Measurements from ENCODE around the gene SLC6A3. TPM values are rescaled to one million over a fixed set of nuclear protein-coding genes. Genes with fewer than 3 reads are reported as not detected.

The SLC6A3 gene
- total RNA-seq, 2 experiments from 2014 or later, result 0.07 to 0.23 TPM

DNA sequence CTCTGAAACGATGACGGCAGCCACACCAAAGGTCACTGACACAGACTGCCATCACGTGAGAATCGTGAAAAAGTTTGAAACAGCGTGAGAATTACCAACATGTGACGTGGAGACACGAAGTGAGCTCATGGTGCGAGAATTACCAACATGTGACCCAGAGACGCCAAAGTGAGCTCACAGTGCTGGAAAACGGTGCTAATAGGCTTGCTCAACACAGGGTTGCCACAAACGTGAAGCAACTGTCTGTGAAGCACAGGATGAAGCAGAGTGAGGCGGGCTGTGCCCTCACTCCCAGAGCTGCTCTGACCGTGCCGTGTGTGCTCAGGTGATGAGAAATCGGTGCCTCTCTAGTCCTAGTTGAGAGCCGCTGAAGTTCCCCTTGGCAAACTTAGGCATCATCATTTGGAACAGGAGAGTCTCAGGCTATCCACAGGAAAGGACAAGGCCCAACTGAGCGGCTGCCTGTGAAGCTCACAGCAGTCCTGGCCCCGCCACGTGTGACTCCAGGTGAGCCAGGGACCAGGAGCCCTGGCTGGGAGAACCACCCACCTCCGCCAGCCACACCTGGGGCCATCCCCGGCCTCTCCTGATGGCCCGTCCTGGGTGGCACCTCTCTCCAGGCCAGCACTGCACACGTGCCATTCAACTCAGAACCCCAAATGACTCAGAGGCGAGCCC, 29.8 kb upstream of the SLC6A3 start:
- H3K4me3 Mint-ChIP-seq, result no peak overlapping the region
- H3K9me3 Mint-ChIP-seq (ENCODE audit: low read depth), result no peaks in the 10 kb centered on the region
- no peaks in the 10 kb centered on the region for H3K4me1 Mint-ChIP-seq
- no peaks in the 10 kb centered on the region for H3K27me3 Mint-ChIP-seq
- peaks cover 23% of the 10 kb centered on the region for H3K36me3 Mint-ChIP-seq
- CTCF ChIA-PET, result interaction anchor here (0.7 to 1.1 kb wide), 3 partner anchors 168 to 170 kb away, joined by 3 to 6 read pairs (median 3); no protein-coding TSS in a partner anchor
- ATAC-seq (no peak), DNase-seq (no peak)
- no peak overlapping the region for H3K27ac Mint-ChIP-seq

DNA sequence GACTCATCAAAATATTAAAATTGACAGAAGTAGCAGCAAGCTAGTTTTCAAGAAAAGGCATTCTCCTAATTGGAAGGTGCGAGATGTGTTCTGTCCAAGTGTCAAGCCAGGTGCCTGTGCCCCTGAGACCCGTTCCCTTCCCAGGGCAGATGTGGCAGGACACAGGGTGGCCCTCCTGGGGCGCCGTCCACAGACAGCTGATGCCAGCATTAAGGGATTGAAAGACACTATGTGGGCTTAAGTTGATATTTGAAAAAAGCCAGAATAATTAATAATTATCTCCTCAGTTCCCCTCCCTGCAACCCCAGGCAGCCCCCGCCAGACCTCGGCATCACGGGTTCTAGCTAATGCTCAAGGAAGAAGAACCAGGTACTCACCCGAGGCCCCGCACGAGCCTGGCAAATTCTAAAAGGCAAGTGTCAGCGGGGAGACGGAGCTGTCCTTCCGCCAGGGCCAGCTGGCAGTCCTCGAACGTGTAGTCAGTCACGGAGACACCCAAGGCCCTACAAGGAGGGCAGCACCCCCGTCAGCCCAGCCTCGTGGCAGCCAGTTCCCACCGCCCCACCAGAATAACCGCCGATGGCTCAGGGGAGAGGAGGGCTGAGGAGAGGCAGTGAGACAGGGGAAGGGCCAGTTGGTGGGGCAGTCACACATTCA, 29.1 kb upstream of the SLC6A3 start:
- Mint-ChIP-seq H3K9me3 (ENCODE audit: low read depth) (no peaks in the 10 kb centered on the region), H3K4me3 (no peak overlapping the region), H3K27ac (no peak overlapping the region), H3K36me3 (peaks cover 23% of the 10 kb centered on the region), H3K27me3 (no peaks in the 10 kb centered on the region), H3K4me1 (no peaks in the 10 kb centered on the region)
- CTCF ChIA-PET, result interaction anchor here (0.7 to 1.0 kb wide), 2 partner anchors 169 to 170 kb away, joined by 3 to 6 read pairs; no protein-coding TSS in a partner anchor
- DNase-seq, result no peak
- ATAC-seq, result no peak

DNA sequence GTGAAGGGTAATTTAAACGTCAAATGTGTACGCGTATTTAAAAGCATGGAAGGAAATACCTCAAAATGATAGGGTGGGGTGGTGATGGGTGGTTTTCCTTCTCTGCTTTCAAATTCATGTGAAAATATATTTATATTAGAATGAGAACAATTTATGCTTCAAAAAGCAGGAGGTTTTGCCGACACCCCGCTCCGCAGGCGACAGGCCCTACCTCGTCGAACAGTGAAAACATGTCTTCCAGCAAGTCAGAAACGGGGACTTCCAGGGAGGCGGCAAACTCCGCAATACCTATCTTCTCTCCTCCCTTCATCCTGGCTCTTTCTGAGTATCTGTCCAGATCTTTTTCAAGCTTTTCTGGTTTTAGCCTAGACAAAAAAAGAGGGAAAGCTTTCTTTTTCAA, 28.5 kb upstream of the SLC6A3 start:
- no peaks in the 10 kb centered on the region for H3K27me3 Mint-ChIP-seq
- no peak for ATAC-seq
- CTCF ChIA-PET, result interaction anchor here (1.0 kb wide), 1 partner anchor 171 kb away, joined by 6 read pairs; no protein-coding TSS in a partner anchor

DNA sequence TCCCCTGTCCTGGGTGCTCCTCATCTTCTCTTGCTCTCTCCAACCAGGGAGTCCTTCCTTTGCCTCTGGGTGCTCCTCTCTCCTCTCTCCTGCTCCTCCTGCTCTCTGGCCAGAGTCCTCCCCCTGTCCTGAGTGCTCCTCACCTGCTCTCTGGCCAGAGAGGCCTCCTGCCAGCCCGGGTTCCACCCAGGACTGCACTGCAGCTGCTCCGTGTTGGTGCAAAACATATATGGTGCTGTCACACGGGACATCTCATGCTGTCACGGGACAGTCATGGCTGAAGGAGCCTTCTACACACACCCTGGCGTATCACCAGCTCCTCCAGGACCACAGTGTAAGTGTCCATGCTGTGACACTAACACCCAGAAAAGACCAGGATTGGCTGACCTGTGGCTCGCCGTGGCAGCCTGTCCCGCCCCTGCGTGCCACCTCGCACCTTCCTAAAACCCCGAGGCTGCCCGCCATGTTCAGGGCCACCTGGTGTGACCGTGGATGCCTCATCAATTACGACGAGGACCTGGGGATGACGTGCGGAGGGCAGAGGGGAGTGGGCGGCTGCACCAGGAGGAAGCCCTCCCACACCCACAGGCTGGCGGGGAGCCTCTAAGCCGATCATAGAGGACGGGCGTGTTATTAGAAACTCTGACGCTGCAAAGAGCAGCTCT, 27.9 kb upstream of the SLC6A3 start:
- DNase-seq, result no peak
- H3K27ac Mint-ChIP-seq, result no peak overlapping the region
- no peak for ATAC-seq
- H3K27me3 Mint-ChIP-seq, result no peaks in the 10 kb centered on the region
- H3K4me1 Mint-ChIP-seq, result no peaks in the 10 kb centered on the region
- peaks cover 24% of the 10 kb centered on the region for H3K36me3 Mint-ChIP-seq
- no peak overlapping the region for H3K4me3 Mint-ChIP-seq
- CTCF ChIA-PET, result no interaction called here
- H3K9me3 Mint-ChIP-seq (ENCODE audit: low read depth), result no peaks in the 10 kb centered on the region

More for the DNA sequence above, 28.5 kb upstream of the SLC6A3 start:
- no peak overlapping the region for H3K27ac Mint-ChIP-seq
- no peaks in the 10 kb centered on the region for H3K9me3 Mint-ChIP-seq (ENCODE audit: low read depth)
- no peaks in the 10 kb centered on the region for H3K4me1 Mint-ChIP-seq
- no peak for DNase-seq
- no peak overlapping the region for H3K4me3 Mint-ChIP-seq
- H3K36me3 Mint-ChIP-seq, result peaks cover 21% of the 10 kb centered on the region

DNA sequence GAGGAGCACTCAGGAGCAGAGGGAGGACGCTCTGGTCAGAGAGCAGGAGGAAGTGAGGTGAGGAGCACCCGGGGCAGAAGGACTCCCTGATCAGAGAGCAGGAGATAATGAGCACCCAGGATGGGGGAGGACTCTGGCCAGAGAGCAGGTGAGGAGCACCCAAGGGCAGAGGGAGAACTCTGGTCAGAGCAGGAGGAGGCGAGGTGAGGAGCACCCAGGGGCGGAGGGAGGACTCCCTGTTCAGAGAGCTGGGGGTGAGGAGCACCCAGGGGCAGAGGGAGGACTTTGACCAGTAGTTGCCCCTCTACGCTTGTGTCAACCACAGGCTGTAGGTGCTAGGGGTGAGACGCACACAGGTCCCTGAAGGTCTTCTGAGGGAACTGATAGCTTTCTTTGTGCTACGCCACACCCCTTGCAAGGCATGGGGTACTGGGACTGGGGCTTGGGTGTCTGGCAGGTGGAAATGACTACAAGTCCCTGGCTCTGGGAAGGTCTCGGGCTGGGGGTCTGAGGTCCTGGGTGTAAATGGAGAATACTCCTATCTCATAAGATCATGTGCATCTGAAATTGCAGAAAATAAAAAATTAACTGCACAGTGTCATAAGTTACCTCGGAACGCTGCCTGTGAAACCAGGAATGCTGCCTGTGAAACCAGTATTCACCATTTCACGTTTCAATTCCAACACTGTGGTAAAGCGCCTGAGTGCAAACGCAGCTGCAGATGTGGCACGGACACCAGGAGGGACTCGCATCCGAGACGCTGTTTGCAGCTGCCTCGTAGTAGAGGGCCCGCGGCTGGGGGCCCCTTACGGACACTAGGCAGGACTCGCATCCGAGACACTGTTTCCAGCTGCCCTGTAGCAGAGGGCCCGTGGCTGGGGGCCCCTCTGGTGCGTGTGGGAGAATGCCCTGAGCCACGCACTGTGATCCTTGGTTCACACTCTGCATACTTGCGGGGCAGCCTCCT, 27.0 kb upstream of the SLC6A3 start:
- no peak for DNase-seq
- Mint-ChIP-seq H3K4me1 (no peaks in the 10 kb centered on the region), H3K27ac (no peak overlapping the region), H3K27me3 (no peaks in the 10 kb centered on the region), H3K36me3 (peaks cover 23% of the 10 kb centered on the region), H3K4me3 (no peak overlapping the region), H3K9me3 (ENCODE audit: low read depth) (no peaks in the 10 kb centered on the region)
- no peak for ATAC-seq
- CTCF ChIA-PET, result no interaction called here

DNA sequence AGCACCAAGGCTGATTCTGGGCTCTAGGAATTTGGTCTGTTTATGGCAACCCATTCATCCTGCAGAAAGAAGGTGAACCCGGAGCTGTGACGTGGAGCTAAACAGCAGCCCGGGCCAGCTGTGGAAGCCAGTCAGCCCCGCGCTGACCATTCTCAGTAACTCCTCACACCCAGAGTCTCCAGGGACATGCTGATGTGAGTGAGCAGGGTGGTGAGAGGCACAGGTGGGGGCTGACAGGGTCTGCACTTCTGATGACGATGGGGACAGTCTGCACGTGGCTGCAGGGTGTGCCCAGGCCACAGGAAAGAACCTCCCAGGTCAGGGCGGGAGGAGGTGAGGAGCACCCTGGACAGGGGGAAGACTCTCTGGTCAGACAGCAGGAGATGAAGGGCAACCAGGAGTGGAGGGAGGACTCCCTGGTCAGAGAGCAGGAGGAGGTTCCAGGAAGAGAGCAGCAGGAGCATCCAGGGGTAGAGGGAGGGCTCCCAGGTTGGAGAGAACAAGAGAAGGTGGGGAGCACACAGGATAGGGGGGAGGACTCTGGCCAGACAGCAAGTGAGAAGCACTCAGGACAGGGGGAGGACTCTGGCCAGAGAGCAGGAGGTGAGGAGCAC, 26.1 kb upstream of the SLC6A3 start:
- Mint-ChIP-seq H3K36me3 (peaks cover 25% of the 10 kb centered on the region), H3K4me1 (no peaks in the 10 kb centered on the region), H3K4me3 (no peak overlapping the region), H3K27ac (no peak overlapping the region), H3K27me3 (no peaks in the 10 kb centered on the region), H3K9me3 (ENCODE audit: low read depth) (no peaks in the 10 kb centered on the region)
- DNase-seq (no peak), ATAC-seq (no peak)
- CTCF ChIA-PET, result no interaction called here

DNA sequence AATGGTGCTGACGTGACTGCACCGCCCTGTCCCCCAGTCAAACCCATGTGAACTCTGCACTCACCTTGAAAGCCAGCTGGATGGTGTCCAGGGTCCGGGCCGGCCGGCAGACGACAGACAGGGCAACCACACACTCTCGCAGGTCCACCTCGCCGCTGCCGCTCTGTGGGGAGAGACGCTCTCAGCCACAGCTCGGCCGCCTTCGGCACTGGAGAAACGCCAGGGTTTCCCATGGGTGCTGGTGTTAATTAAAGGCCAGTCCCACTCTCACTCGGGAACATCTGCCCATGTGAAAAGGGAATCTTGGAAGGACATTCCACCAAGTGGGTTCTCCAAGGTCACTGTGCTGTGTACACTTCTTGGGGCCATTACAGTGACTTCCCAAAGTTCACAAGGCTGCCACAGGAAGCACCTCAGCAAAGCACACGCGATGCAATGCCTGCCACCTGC, 25.5 kb upstream of the SLC6A3 start:
- H3K9me3 Mint-ChIP-seq (ENCODE audit: low read depth), result peaks cover 1% of the 10 kb centered on the region
- ATAC-seq, result no peak
- CTCF ChIA-PET, result interaction anchor here (0.7 to 1.2 kb wide), 2 partner anchors 91 to 173 kb away, joined by 3 read pairs; no protein-coding TSS in a partner anchor
- peaks cover 29% of the 10 kb centered on the region for H3K36me3 Mint-ChIP-seq
- no peaks in the 10 kb centered on the region for H3K27me3 Mint-ChIP-seq
- no peak for DNase-seq
- H3K4me3 Mint-ChIP-seq, result no peak overlapping the region
- no peak overlapping the region for H3K27ac Mint-ChIP-seq
- no peaks in the 10 kb centered on the region for H3K4me1 Mint-ChIP-seq

DNA sequence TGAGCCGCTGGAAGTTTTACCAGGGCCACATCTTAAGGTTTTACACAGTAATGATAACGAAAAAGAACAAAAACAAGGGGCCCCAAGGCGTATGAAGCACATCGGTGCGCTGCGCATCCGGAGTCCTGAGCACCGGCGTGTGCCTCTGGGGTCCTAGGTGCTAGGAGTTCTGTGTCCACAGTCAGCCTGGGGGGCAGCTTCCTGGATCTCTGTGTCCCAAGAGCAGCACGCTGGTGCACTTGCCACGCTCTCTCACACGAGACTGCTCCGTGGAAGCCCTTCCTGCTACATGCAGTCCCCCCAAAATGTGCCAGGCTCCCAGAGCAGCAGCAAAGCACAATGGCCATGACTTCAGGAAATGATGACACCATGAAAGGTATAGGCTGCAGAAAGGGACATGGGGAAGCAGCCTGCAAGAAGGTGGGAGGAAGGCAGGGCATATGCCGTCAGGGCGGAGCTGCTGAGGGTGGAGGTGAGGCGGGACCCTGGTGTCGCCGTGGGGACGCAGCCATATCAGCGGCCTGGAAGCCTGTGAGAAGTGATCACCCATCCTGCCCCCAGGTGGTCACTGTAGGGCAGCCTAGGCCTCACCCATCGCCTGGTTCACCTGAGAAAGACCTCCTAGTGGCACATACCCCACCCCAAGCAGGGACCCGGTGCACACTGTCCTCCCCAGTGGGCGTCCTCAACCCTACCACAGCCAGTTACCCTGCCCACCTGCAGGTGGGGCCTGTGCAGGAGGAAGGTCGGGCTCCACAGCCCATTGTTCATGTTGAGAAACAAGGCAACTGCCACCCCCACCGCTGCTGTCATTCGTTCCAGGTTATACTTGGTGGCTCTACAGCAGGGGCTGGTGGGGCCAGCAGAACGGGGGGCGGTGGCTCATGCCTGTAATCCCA, 23.6 kb upstream of the SLC6A3 start:
- H3K4me3 Mint-ChIP-seq, result no peak overlapping the region
- no peaks in the 10 kb centered on the region for H3K4me1 Mint-ChIP-seq
- H3K27ac Mint-ChIP-seq, result no peak overlapping the region
- CTCF ChIA-PET, result no interaction called here
- H3K36me3 Mint-ChIP-seq, result peaks cover 45% of the 10 kb centered on the region
- peaks cover 11% of the 10 kb centered on the region for H3K9me3 Mint-ChIP-seq (ENCODE audit: low read depth)
- DNase-seq (no peak), ATAC-seq (no peak)
- H3K27me3 Mint-ChIP-seq, result no peaks in the 10 kb centered on the region

DNA sequence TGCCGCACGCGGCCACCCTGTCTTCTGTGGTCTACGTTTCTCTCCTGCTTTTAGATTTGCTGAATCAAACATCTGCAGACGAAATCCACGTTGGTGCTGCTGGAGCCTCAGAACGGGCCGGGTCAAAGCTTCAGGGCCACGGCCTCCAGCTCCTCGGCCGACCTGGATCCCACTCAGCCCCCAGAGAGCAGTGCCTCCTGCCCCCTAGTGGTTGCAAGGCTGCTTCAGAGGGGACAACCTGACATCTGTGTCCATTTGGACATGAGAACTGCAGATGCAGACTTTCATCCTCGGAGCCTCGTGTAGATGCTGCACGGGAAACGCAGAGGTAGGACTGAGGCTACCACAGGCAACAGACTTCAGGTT, 23.0 kb upstream of the SLC6A3 start:
- ATAC-seq, result no peak
- no peaks in the 10 kb centered on the region for H3K4me1 Mint-ChIP-seq
- H3K27me3 Mint-ChIP-seq, result no peaks in the 10 kb centered on the region
- peaks cover 11% of the 10 kb centered on the region for H3K9me3 Mint-ChIP-seq (ENCODE audit: low read depth)
- no peak overlapping the region for H3K27ac Mint-ChIP-seq
- DNase-seq, result no peak
- peaks cover 49% of the 10 kb centered on the region for H3K36me3 Mint-ChIP-seq
- CTCF ChIA-PET, result no interaction called here
- no peak overlapping the region for H3K4me3 Mint-ChIP-seq

DNA sequence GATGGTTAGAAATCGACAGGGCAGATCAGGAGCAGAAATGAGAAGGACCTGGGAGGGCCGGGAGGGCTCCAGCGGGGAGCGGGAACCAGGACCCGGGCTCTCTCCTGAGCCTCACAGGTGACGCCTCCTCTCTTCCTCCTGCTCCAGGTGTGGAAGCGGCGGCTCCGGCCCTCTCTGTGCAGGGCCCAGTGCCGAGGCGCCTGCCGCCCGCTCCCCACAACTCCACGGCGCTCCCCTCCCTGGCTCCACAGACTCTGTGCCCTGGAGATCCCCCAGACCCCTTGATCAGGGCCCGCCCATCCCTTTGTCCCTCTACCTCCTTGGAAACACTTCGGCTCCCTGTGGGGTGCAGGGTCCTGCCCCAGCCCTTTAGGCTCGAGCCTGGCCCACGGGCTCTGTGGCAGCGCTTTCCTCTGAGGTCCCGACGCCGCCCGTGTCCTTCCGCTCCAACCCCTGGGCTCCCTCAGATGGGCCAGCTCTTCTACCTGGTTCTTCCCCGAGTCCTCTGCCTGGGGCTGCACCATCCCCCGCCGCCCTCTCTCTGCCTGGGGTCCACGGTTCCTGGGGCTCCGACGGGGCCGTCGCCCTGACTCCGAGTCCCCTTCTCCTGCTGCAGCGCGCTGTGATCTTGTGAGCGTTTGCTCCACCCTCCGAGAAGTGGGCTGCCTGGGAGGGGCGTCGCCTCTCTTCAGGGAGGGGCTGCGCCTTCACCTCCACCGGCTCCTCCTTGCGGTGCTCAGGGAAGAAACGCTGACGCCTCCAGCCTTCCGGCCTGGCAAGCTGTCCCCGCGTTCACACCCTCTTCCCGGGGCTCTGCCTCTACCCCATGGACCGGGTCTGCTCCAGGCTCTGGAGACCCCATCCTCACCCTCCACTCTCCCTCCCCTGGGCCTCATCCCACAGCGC, 22.4 kb upstream of the SLC6A3 start:
- no peaks in the 10 kb centered on the region for H3K27me3 Mint-ChIP-seq
- no peak overlapping the region for H3K4me3 Mint-ChIP-seq
- ATAC-seq (no peak), DNase-seq (no peak)
- no peaks in the 10 kb centered on the region for H3K4me1 Mint-ChIP-seq
- peaks cover 51% of the 10 kb centered on the region for H3K36me3 Mint-ChIP-seq
- no peak overlapping the region for H3K27ac Mint-ChIP-seq
- CTCF ChIA-PET, result no interaction called here
- peaks cover 11% of the 10 kb centered on the region for H3K9me3 Mint-ChIP-seq (ENCODE audit: low read depth)

DNA sequence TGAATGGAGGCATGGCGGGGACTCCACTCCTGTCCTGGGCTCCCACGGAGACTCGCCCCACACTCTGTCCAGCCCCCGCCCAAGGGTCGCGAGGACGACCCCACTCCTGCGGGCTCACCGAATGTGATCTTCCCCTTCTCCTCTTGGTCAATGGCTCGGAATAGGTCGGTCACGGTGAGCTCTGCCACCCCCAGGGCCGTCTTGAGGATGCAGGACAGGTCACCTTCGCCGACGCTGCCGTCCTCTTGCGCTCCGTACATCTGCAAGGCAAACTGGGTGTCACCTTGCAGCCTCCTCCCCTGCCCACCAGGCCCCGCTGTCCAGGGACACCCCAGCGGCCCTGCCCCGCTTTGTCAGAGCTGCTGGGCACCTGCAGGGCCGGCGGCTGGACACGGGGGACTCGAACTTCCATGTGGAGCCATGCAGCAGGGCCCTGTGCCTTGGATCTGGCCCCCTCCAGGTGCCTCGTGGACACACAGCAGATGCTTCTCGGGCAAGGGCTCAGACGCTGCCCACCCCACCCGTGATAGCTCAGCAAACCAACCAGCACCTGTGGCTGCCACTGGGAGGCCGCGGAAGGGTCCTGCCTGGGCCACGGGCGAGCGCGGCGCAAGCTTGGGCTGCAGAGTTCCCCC, 21.5 kb upstream of the SLC6A3 start:
- H3K36me3 Mint-ChIP-seq, result peaks cover 58% of the 10 kb centered on the region
- CTCF ChIA-PET, result no interaction called here
- no peak overlapping the region for H3K27ac Mint-ChIP-seq
- H3K4me3 Mint-ChIP-seq, result no peak overlapping the region
- ATAC-seq, result no peak
- DNase-seq, result no peak
- H3K9me3 Mint-ChIP-seq (ENCODE audit: low read depth), result peaks cover 11% of the 10 kb centered on the region
- no peaks in the 10 kb centered on the region for H3K27me3 Mint-ChIP-seq
- no peaks in the 10 kb centered on the region for H3K4me1 Mint-ChIP-seq
